Thyroid gland (tissue), 4 donors: ENCODE results near the gene UBQLN4.

Source experiments
- CTCF ChIP-seq, 6 experiments: fragments of 200-600 bp in 3 of 6; fragments of 450-650 bp in 3 of 6; sonication (generic) in 3 of 6; IDR thresholded peaks; one replicate each; pipeline ENCODE4 v1.5.1; 2016 to 2019; ENCODE audit warnings: antibody characterized with exemption in 6 of 6, mild to moderate bottlenecking in 2 of 6, inconsistent platforms in 1 of 6, moderate library complexity in 1 of 6
- POLR2A ChIP-seq, 2 donors: fragments of 450-650 bp; IDR thresholded peaks; one replicate each; pipeline ENCODE4 v1.6.1; 2017; ENCODE audit warnings: antibody characterized with exemption in 2 of 2, mild to moderate bottlenecking in 2 of 2, moderate library complexity in 1 of 2

- TF ChIP-seq POLR2A (IDR thresholded peaks at IDR 0.05) = no peak
- TF ChIP-seq CTCF (IDR thresholded peaks at IDR 0.05) = no peak
Observed at GRCh38 chr1:156086256-156086662, 32.7 kb upstream of the UBQLN4 start.
